H1 (cell line): ENCODE measurements around the gene DDR2.

ENCODE experiments used
- CBX5 ChIP-seq: fragments of 300-800, 300-1000 bp; sonication (generic); IDR thresholded peaks from 2 replicates; pipeline ENCODE4 v1.7.1; 2016; ENCODE audit warnings: antibody characterized with exemption, low read length, low read depth
- SP4 ChIP-seq: IDR thresholded peaks from 2 replicates; pipeline ENCODE4 v1.6.1; 2012; ENCODE audit warnings: low read length, inconsistent platforms
- YY1 ChIP-seq: IDR thresholded peaks from 2 replicates; pipeline ENCODE4 v1.6.1; 2011; ENCODE audit warnings: low read depth, mild to moderate bottlenecking, low read length

- TF ChIP-seq CBX5 (no peak), YY1 (no peak), SP4 (no peak)
Observed at GRCh38 chr1:162672622-162673260, 40.5 kb downstream of the DDR2 start.
